OCI-LY1 (cell line): ENCODE data around the gene PTPN6.

Source experiments
- H2AFZ ChIP-seq: fragments of 200-600 bp; sonication (generic), shearing (Covaris generic); 2 replicates; pipeline ENCODE4 v1.6.0; 2014; ENCODE audit warnings: antibody characterized with exemption, mild to moderate bottlenecking, low read length
- H3F3A ChIP-seq: fragments of 200-600 bp; sonication (generic), shearing (Covaris generic); 2 replicates; pipeline ENCODE4 v1.6.0; 2014; ENCODE audit warnings: mild to moderate bottlenecking, antibody characterized with exemption, low read length, moderate library complexity; ENCODE audit not compliant: insufficient read depth
- H3K27ac ChIP-seq: fragments of 200-600 bp; sonication (generic); 2 replicates; pipeline ENCODE4 v1.5.1; 2014; ENCODE audit warnings: low read length, mixed run types, mild to moderate bottlenecking, low read depth; ENCODE audit not compliant: poor library complexity, severe bottlenecking
- H3K27me3 ChIP-seq: fragments of 200-600 bp; sonication (generic); 2 replicates; pipeline ENCODE4 v1.6.0; 2014; ENCODE audit warnings: antibody characterized with exemption, mild to moderate bottlenecking, low read length, moderate library complexity; ENCODE audit not compliant: insufficient read depth
- H3K36me3 ChIP-seq: fragments of 200-600 bp; sonication (generic); 2 replicates; pipeline ENCODE4 v1.6.1; 2014; ENCODE audit warnings: mild to moderate bottlenecking, antibody characterized with exemption, low read length, moderate library complexity, mixed read lengths; ENCODE audit not compliant: insufficient read depth
- H3K4me1 ChIP-seq: fragments of 200-600 bp; sonication (generic); 2 replicates; pipeline ENCODE4 v1.5.1; 2014; ENCODE audit warnings: mild to moderate bottlenecking, low read length, moderate library complexity; ENCODE audit not compliant: insufficient read depth, severe bottlenecking
- H3K4me2 ChIP-seq: fragments of 200-600 bp; sonication (generic), shearing (Covaris generic); 2 replicates; pipeline ENCODE4 v1.6.1; 2014; ENCODE audit warnings: low read length
- H3K4me3 ChIP-seq: fragments of 200-600 bp; sonication (generic); 2 replicates; pipeline ENCODE4 v1.5.1; 2014; ENCODE audit warnings: low read length, low read depth, mild to moderate bottlenecking, mixed read lengths; ENCODE audit not compliant: poor library complexity, severe bottlenecking
- H3K79me2 ChIP-seq: fragments of 200-600 bp; shearing (Covaris generic); 2 replicates; pipeline ENCODE4 v1.6.1; 2016; ENCODE audit warnings: mixed run types, low read length, mixed read lengths; ENCODE audit not compliant: insufficient read depth
- H3K9ac ChIP-seq: fragments of 200-600 bp; sonication (generic), shearing (Covaris generic); 2 replicates; pipeline ENCODE4 v1.6.1; 2014; ENCODE audit warnings: mild to moderate bottlenecking, low read length, mixed read lengths
- H3K9me2 ChIP-seq: fragments of 200-600 bp; sonication (generic), shearing (Covaris generic); 2 replicates; pipeline ENCODE4 v1.6.1; 2014; ENCODE audit warnings: low read depth, mild to moderate bottlenecking, low read length, mixed read lengths
- H3K9me3 ChIP-seq: fragments of 200-600 bp; shearing (Covaris generic); 2 replicates; pipeline ENCODE4 v1.6.1; 2014; ENCODE audit warnings: low read length, mixed read lengths
- H4K20me1 ChIP-seq: fragments of 200-600 bp; sonication (generic), shearing (Covaris generic); 2 replicates; pipeline ENCODE4 v1.6.0; 2016; ENCODE audit warnings: mild to moderate bottlenecking, low read length; ENCODE audit not compliant: insufficient read depth
- EZH2 ChIP-seq: fragments of 200-600 bp; sonication (generic), shearing (Covaris generic); IDR thresholded peaks from 2 replicates; pipeline ENCODE4 v1.8.0; 2017; ENCODE audit warnings: borderline replicate concordance, mixed run types, mild to moderate bottlenecking, antibody characterized with exemption, low read length, moderate library complexity, mixed read lengths
- TF ChIP-seq, protein P1 (sequence below): fragments of 200-600 bp; sonication (generic), shearing (Covaris generic); IDR thresholded peaks from 2 replicates; pipeline ENCODE4 v1.5.1; 2017; ENCODE audit warnings: mild to moderate bottlenecking, antibody characterized with exemption, low read length, moderate library complexity, mixed read lengths

Gene PTPN6

DNA sequence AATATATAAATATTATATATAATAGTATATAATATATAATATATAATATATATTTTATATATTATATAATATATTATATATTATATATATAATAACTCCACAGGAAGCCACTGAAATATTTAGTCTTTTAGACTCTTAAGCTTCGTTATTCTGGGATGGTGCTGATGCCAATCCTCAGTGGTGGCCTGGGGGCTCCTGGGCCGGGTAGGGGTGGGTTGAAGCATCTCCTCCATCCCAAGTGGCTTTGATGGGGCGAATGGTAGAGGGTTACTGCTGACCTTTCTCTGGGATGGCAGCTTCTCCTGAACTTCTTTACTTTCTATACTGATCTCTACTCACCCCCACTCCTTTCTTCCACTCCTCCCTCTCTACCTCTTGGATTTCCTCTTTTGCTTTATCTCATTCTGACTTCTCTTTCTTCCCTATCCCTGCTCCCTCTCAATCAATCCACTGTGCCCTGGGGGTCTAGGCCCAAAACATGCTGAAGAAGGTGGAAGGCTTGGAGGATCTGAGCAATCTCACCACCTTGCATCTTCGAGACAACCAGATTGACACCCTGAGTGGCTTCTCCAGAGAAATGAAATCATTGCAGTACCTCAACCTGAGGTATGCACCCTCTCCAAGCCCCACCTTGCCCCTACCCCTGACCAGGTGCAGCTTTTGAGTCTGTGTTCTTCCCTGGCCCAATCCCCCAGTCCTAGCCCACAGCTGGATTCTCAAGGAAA lies 41.6 kb upstream of the PTPN6 start:
- H3K9ac ChIP-seq = no peak overlapping the region

DNA sequence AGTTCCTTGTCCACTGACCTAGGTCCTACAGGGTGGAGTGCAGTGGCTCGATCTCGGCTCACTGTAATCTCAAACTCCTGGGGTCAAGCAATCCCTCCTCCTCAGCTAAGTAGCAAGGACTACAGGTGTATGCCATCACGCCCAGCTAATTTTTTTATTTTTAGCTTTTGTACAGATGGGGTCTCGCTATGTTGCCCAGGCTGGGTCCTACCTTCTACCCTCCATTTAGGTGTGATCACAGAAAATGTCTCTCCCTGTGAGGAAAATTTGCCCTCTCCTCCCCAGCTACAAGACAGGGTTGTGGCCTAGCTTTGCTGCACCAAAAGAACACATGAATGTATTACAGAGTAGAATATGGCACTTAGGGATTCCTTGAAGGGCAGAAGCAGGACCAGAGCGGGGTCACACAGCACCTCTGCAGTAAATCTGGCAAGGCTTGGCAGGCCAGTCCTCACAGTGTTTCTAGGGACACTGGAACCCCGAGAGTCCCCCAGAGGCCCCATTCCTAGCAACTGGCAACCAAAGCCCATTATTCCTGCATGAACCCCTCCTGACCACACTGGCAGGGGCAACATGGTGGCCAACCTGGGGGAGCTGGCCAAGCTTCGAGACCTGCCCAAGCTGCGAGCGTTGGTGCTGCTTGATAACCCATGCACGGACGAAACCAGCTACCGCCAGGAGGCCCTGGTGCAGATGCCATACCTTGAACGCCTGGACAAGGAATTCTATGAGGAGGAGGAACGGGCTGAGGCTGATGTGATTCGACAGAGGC lies 38.8 kb upstream of the PTPN6 start:
- Histone ChIP-seq H3K9me3 (no peaks in the 10 kb centered on the region), H4K20me1 (no peaks in the 10 kb centered on the region), H2AFZ (no peak overlapping the region), H3K27ac (no peak overlapping the region), H3K27me3 (peaks cover 10% of the 10 kb centered on the region; the same call in 1 of the 2 replicates), H3K9ac (no peak overlapping the region), H3K4me3 (no peak overlapping the region), H3K4me1 (peaks cover 14% of the 10 kb centered on the region), H3K36me3 (no peaks in the 10 kb centered on the region), H3K79me2 (no peaks in the 10 kb centered on the region), H3K4me2 (no peak overlapping the region), H3K9me2 (no peaks in the 10 kb centered on the region), H3F3A (no peaks in the 10 kb centered on the region)
- TF ChIP-seq, protein P1, sequence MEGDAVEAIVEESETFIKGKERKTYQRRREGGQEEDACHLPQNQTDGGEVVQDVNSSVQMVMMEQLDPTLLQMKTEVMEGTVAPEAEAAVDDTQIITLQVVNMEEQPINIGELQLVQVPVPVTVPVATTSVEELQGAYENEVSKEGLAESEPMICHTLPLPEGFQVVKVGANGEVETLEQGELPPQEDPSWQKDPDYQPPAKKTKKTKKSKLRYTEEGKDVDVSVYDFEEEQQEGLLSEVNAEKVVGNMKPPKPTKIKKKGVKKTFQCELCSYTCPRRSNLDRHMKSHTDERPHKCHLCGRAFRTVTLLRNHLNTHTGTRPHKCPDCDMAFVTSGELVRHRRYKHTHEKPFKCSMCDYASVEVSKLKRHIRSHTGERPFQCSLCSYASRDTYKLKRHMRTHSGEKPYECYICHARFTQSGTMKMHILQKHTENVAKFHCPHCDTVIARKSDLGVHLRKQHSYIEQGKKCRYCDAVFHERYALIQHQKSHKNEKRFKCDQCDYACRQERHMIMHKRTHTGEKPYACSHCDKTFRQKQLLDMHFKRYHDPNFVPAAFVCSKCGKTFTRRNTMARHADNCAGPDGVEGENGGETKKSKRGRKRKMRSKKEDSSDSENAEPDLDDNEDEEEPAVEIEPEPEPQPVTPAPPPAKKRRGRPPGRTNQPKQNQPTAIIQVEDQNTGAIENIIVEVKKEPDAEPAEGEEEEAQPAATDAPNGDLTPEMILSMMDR = no peak
- no peak for TF ChIP-seq EZH2

More for the DNA sequence above, 41.6 kb upstream of the PTPN6 start:
- no peak overlapping the region for H3K4me2 ChIP-seq
- no peaks in the 10 kb centered on the region for H3K9me2 ChIP-seq
- no peaks in the 10 kb centered on the region for H4K20me1 ChIP-seq
- 0 out of 2 replicates have a peak, but pooled peaks cover 5% of the 10 kb centered on the region for H3K27me3 ChIP-seq
- H3F3A ChIP-seq = no peaks in the 10 kb centered on the region
- H2AFZ ChIP-seq = no peak overlapping the region
- H3K9me3 ChIP-seq = no peaks in the 10 kb centered on the region
- H3K4me3 ChIP-seq = no peak overlapping the region
- no peaks in the 10 kb centered on the region for H3K79me2 ChIP-seq
- H3K4me1 ChIP-seq = peaks cover 13% of the 10 kb centered on the region
- H3K27ac ChIP-seq = no peak overlapping the region
- TF ChIP-seq, protein P1 = no peak
- no peak for TF ChIP-seq EZH2
- no peaks in the 10 kb centered on the region for H3K36me3 ChIP-seq

DNA sequence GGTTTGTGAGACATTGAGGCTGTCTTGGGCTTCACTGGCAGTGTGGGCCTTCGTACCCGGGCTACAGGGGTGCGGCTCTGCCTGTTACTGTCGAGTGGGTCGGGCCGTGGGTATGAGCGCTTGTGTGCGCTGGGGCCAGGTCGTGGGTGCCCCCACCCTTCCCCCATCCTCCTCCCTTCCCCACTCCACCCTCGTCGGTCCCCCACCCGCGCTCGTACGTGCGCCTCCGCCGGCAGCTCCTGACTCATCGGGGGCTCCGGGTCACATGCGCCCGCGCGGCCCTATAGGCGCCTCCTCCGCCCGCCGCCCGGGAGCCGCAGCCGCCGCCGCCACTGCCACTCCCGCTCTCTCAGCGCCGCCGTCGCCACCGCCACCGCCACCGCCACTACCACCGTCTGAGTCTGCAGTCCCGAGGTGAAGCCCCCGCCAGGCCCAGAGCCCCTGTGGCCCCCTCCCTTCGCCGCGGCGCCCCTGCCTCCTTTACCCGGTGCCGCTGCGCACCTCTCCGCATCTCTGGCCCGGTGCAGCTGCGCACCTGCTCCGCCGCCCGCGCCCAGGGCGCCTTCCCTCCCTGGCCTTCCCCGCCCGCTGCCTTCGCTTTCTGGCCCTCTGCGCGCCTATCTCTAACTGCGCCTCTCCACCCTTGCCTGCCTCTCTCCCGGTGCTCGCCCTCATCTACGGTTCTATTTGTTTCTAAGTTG lies 36.8 kb upstream of the PTPN6 start, which contains the start of gene ENO2:
Gene ENO2, plus strand, starts transcription at position 335 of the 701 bp plus-strand sequence. CDS start 1,253 bp downstream, outside the sequence.
- peak within 1 kb of the TSS; percentile 51 for H3K4me2 ChIP-seq
- no peaks in the 10 kb centered on the region for H3K9me3 ChIP-seq
- H3K36me3 ChIP-seq = no peaks in the 10 kb centered on the region
- no peaks in the 10 kb centered on the region for H3K9me2 ChIP-seq
- H3K79me2 ChIP-seq = no peaks in the 10 kb centered on the region
- TF ChIP-seq, protein P1 = no peak
- no peak for TF ChIP-seq EZH2
- peaks cover 10% of the 10 kb centered on the region; the same call in 1 of the 2 replicates for H3K27me3 ChIP-seq
- H2AFZ ChIP-seq = no peak within 1 kb of the TSS
- peak within 1 kb of the TSS; percentile 3; the same call in 1 of the 2 replicates for H3K9ac ChIP-seq
- no peak within 1 kb of the TSS for H3K27ac ChIP-seq
- peaks cover 14% of the 10 kb centered on the region for H3K4me1 ChIP-seq
- no peaks in the 10 kb centered on the region for H3F3A ChIP-seq
- peak within 1 kb of the TSS; percentile 45 for H3K4me3 ChIP-seq
- H4K20me1 ChIP-seq = no peaks in the 10 kb centered on the region
